ENCODE data around the gene RING1.

DNA sequence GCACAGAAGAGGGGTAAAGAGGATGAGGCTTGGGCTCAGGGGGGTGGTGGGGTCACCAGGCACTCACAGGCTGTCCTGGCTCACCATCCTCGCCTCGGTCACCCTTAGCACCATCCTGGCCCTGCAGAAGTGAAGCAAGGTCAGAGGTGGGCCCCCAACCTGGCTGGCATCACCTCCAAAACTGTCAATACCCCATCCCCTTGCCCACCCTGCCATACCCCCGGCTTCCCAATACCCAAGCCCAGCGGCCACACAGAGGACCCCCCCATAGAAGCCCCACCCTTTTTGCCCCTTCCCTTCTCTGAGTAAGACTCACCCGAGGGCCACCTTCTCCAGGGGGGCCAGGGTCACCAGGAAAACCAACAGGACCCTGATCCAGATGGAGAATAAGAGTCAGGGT lies 39.7 kb upstream of the RING1 start:
- TF ChIP-seq EZH2 (IDR thresholded peaks at IDR 0.05; ENCODE audit: borderline replicate concordance, control insufficient read depth, low read depth, low read length) (no peak), FOXK2 (IDR thresholded peaks at IDR 0.05) (no peak), RFX5 (IDR thresholded peaks at IDR 0.05; ENCODE audit: low read depth, low read length) (no peak), CEBPZ (IDR thresholded peaks at IDR 0.05; ENCODE audit: low read depth, low read length) (no peak), DPF2 (IDR thresholded peaks at IDR 0.05) (no peak), REST (IDR thresholded peaks at IDR 0.05; ENCODE audit: low read depth, low read length) (no peak)
